GM12892 (cell line): ENCODE measurements around the gene PRPF18.
A peak's percentile ranks its signal among the peaks of the same experiment; 100 is the strongest.

ENCODE experiments used
- DNase-seq: peaks from one replicate; pipeline ENCODE4 v3.0.0; 2011; ENCODE audit not compliant: insufficient read length
- FAIRE-seq: peaks from 2 replicates; lab custom pipeline; 2011; peaks lifted over from hg19 to GRCh38; lab: Jason Lieb, UNC
- POLR2A ChIP-seq: IDR thresholded peaks from 2 replicates; pipeline ENCODE4 v1.6.1; 2011; ENCODE audit warnings: low read depth, low read length, control low read depth
- POLR2AphosphoS5 ChIP-seq: IDR thresholded peaks from 2 replicates; pipeline ENCODE4 v1.6.1; 2011; ENCODE audit warnings: low read depth, low read length, control low read depth
- TAF1 ChIP-seq: IDR thresholded peaks from 2 replicates; pipeline ENCODE4 v1.6.1; 2011; ENCODE audit warnings: low read depth, mild to moderate bottlenecking, control low read depth, low read length, borderline replicate concordance

PRPF18 gene

DNA sequence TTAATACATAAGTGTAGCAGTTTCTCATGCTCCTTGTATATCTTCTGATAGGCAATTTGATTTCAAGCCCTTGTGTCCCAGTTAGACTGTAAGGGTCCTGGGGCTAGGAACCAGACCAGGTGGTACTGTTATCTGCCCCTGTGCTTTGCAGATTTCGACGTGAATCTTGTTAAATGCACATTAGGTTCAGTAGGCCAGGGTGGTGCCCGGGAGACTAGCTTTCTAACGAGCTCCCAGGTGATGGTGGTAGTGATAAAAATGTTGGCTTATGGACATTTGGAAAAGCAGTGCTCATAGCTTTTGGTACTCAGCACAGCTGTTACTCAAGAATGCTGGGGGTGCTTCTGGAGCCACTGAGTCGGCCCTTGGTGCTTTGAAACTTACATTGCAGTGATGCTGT lies 64.2 kb downstream of the PRPF18 start:
- no peak for FAIRE-seq
- DNase-seq, result no peak
- TF ChIP-seq TAF1 (no peak), POLR2A (no peak), POLR2AphosphoS5 (no peak)

- DNase-seq (no peak), FAIRE-seq (no peak)
Measured at GRCh38 chr10:13651969-13652720, 65.4 kb downstream of the PRPF18 start.

GRCh38 chr10:13652860-13653259 lies 66.1 kb downstream of the PRPF18 start:
- no peak for TF ChIP-seq POLR2AphosphoS5
- no peak for TF ChIP-seq TAF1
- TF ChIP-seq POLR2A, result no peak
- FAIRE-seq (no peak), DNase-seq (no peak)

More at GRCh38 chr10:13651969-13652720, 65.4 kb downstream of the PRPF18 start:
- TF ChIP-seq POLR2AphosphoS5 (no peak), POLR2A (no peak), TAF1 (no peak)

- TF ChIP-seq TAF1 (no peak), POLR2AphosphoS5 (no peak), POLR2A (no peak)
- no peak for DNase-seq
- FAIRE-seq, result no peak
Measured at GRCh38 chr10:13654118-13654830, 67.5 kb downstream of the PRPF18 start.

DNA sequence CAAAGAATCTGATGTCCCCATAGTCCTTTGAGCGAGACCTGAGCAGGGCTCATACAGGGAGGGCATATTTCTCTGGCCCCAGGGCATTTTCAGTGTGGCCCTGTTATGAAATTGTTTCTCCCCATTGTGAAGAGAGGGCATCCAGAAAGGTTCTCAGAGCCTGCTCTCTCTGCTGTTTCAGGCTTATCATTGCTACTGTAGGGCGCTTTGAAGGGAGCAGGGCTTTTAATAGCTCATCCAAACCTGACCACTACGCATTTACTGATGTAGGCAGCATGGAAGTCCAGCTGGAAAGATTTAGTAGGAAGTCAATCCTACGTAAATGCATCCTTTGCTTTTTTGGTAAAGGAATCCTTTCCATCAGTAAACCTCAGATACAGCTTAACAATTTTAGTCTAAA lies 68.1 kb downstream of the PRPF18 start:
- DNase-seq (no peak), FAIRE-seq (no peak)
- TF ChIP-seq POLR2A (no peak), TAF1 (no peak), POLR2AphosphoS5 (no peak)

DNA sequence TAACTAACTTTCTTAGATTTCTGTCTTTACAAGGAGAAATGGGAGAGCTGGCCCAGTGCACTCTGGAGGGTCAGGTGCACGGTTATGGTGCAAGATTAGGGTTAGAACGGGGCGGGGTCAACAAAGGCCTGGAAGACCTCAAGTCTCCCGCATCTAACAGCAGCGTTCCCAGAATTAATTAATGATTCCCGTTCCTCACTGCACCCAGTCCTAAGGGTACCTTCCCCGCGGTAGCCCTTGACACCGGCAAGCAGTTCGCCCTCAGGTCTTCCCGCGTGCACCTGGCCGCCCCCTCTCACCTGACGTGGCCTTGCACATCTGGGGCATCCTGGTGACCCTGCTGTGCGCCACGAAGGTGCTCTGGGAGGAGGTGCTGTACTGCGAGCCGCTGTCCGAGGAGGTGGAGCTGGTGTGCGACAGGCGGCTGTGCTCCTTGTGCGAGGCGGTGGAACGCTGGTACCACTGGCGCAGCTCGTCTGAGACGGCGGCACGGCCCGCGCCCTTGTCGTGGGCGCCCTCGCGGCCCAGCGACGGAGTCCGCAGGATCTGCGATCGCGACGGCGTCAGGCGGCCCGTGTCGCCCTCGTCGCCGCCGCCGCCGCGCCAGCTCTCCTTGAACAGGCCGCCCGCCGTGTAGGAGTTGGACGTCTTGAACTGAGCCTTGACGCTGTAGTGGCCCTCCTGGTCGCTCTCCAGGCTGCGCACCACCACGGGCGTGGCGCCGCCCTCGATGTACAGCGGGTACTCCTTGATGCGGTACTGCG lies 69.8 kb downstream of the PRPF18 start:
- TF ChIP-seq POLR2A, result no peak
- no peak for TF ChIP-seq TAF1
- no peak for TF ChIP-seq POLR2AphosphoS5
- no peak for DNase-seq
- FAIRE-seq, result no peak

DNA sequence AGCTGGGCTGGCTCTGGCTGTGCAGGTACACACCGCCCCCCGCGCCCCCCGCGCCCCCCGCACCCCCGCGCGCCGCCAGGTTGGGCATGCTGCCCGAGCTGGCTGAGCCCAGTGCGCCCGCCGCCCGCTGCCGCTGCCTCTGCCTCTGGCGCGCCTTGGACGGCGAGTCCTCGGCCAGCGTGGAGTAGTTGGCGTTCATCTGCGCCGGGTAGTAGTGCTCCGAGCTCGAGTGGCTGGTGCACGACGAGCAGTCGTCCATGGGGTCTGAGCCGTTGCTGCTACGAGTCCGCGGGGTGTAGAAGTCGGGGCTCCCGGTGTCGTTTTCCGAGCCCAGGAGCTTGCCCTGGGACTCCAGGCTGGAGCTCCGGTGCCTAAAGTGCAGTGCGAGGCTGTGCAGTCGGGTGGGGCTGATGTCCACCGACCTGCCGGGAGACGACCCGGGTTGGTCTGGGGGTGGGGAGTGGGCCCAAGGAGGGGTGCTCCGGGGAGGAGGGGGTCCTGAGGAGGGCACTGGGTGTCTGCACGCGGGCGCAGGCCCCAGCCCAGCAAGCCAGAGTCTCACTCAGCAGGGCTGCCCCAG lies 70.4 kb downstream of the PRPF18 start:
- DNase-seq (no peak), FAIRE-seq (no peak)
- TF ChIP-seq POLR2AphosphoS5 (no peak), POLR2A (no peak), TAF1 (no peak)

GRCh38 chr10:13658264-13658663 lies 71.5 kb downstream of the PRPF18 start:
- FAIRE-seq (no peak), DNase-seq (no peak)
- TF ChIP-seq POLR2A, result no peak
- TF ChIP-seq POLR2AphosphoS5, result no peak
- TF ChIP-seq TAF1, result no peak

GRCh38 chr10:13658871-13659685 lies 72.3 kb downstream of the PRPF18 start:
- DNase-seq (no peak), FAIRE-seq (peak; percentile 38)
- TF ChIP-seq TAF1 (no peak), POLR2A (no peak), POLR2AphosphoS5 (no peak)

DNA sequence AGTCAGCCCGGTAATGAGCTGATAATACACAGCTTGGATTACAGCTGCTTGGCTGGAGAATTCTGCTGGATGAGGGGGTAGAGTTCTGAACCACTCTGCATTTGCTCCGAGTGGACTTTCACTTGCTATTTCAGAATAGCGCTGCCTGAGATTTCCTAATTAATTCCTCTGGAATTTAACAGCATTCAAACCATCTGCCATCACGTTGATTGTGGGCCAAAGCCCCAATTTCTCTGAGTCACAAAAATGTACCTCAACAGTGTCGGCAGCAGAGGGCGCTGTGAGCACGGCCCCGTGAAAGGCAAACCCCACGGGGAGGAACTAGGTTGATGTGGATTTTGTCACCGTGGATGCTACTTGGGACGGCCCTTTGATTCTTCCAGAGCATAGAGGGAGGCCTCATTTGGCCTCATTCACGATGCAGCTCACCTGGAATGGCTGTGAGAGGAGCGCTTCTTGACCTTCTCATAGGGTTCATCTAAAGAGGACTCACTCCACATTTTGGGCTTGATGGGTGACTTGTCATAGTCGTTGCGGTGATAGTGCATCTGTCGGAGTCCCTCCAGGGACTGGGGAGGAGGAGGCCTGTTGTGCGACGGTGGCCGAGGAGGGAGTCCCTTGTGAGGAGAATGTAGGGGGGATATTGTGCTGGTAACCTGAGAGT lies 73.3 kb downstream of the PRPF18 start:
- FAIRE-seq (peak; percentile 96), DNase-seq (peak; percentile 63)
- no peak for TF ChIP-seq TAF1
- TF ChIP-seq POLR2AphosphoS5, result no peak
- no peak for TF ChIP-seq POLR2A
